Measurements from ENCODE around the gene DLG1. TPM values are rescaled to one million over a fixed set of nuclear protein-coding genes. Genes with fewer than 3 reads are reported as not detected.

DLG1 gene
- total RNA-seq, 1 donor from 2014 or later: 62.1 TPM

GRCh38 chr3:197322149-197322548 lies 23.7 kb upstream of the DLG1 start:
- no peak overlapping the region for H3K9ac ChIP-seq (ENCODE audit: low read depth in 1 of 3, low read length in 3 of 3)
- H3K27me3 ChIP-seq (ENCODE audit: control insufficient read depth in 3 of 3, insufficient read depth in 3 of 3, low read length in 3 of 3): no peaks in the 10 kb centered on the region
- H3K27ac ChIP-seq (ENCODE audit: low read depth, low read length): no peak overlapping the region
- peaks cover 5 to 8% (median 5%) of the 10 kb centered on the region in 3 donors for H3K4me1 ChIP-seq (ENCODE audit: control insufficient read depth in 3 of 3, insufficient read depth in 3 of 3, low read length in 3 of 3)
- no peaks in the 10 kb centered on the region for H3K9me3 ChIP-seq (ENCODE audit: control insufficient read depth in 3 of 3, low read length in 3 of 3)
- H3K4me3 ChIP-seq (ENCODE audit: low read length in 3 of 3): no peak overlapping the region
- no peaks in the 10 kb centered on the region for H3K36me3 ChIP-seq (ENCODE audit: control insufficient read depth in 3 of 3, insufficient read depth in 3 of 3, low read length in 3 of 3)

GRCh38 chr3:197320582-197320981 lies 22.2 kb upstream of the DLG1 start:
- peaks cover 5 to 7% (median 5%) of the 10 kb centered on the region in 3 donors for H3K4me1 ChIP-seq (ENCODE audit: control insufficient read depth in 3 of 3, insufficient read depth in 3 of 3, low read length in 3 of 3)
- H3K4me3 ChIP-seq (ENCODE audit: low read length in 3 of 3): no peak overlapping the region
- H3K36me3 ChIP-seq (ENCODE audit: control insufficient read depth in 3 of 3, insufficient read depth in 3 of 3, low read length in 3 of 3): no peaks in the 10 kb centered on the region
- no peak overlapping the region for H3K9ac ChIP-seq (ENCODE audit: low read depth in 1 of 3, low read length in 3 of 3)
- no peaks in the 10 kb centered on the region for H3K9me3 ChIP-seq (ENCODE audit: control insufficient read depth in 3 of 3, low read length in 3 of 3)
- no peak overlapping the region for H3K27ac ChIP-seq (ENCODE audit: low read depth, low read length)
- no peaks in the 10 kb centered on the region for H3K27me3 ChIP-seq (ENCODE audit: control insufficient read depth in 3 of 3, insufficient read depth in 3 of 3, low read length in 3 of 3)

GRCh38 chr3:197317250-197317963 lies 19.0 kb upstream of the DLG1 start:
- no peak overlapping the region for H3K4me3 ChIP-seq (ENCODE audit: low read length in 3 of 3)
- H3K9me3 ChIP-seq (ENCODE audit: control insufficient read depth in 3 of 3, low read length in 3 of 3): no peaks in the 10 kb centered on the region
- no peak overlapping the region for H3K27ac ChIP-seq (ENCODE audit: low read depth, low read length)
- peaks cover 4 to 5% (median 5%) of the 10 kb centered on the region in 3 donors for H3K4me1 ChIP-seq (ENCODE audit: control insufficient read depth in 3 of 3, insufficient read depth in 3 of 3, low read length in 3 of 3)
- no peak overlapping the region for H3K9ac ChIP-seq (ENCODE audit: low read depth in 1 of 3, low read length in 3 of 3)
- H3K36me3 ChIP-seq (ENCODE audit: control insufficient read depth in 3 of 3, insufficient read depth in 3 of 3, low read length in 3 of 3): no peaks in the 10 kb centered on the region
- no peaks in the 10 kb centered on the region for H3K27me3 ChIP-seq (ENCODE audit: control insufficient read depth in 3 of 3, insufficient read depth in 3 of 3, low read length in 3 of 3)

DNA sequence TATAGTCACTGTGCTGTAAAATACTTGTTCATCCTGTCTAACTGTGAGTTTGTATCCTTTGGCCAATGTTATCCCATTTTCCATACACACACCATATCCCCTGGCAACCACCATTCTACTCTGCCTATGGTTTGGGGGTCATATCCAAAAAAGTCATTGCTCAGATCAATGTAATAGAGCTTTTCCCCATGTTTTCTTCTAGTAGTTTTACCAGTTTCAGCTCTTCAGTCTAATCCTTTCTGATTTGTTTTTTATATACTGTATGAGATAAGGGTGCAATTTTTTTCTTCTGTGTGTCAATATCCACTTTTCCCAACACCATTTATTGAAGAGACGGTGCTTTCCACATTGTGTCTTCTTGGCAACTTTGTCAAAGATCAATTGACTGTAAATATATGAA lies 14.0 kb upstream of the DLG1 start:
- Histone ChIP-seq H3K4me3 (ENCODE audit: low read length in 3 of 3) (no peak overlapping the region), H3K9me3 (ENCODE audit: control insufficient read depth in 3 of 3, low read length in 3 of 3) (no peaks in the 10 kb centered on the region), H3K36me3 (ENCODE audit: control insufficient read depth in 3 of 3, insufficient read depth in 3 of 3, low read length in 3 of 3) (no peaks in the 10 kb centered on the region), H3K4me1 (ENCODE audit: control insufficient read depth in 3 of 3, insufficient read depth in 3 of 3, low read length in 3 of 3) (peaks cover 6 to 11% (median 7%) of the 10 kb centered on the region in 3 donors), H3K9ac (ENCODE audit: low read depth in 1 of 3, low read length in 3 of 3) (no peak overlapping the region), H3K27me3 (ENCODE audit: control insufficient read depth in 3 of 3, insufficient read depth in 3 of 3, low read length in 3 of 3) (no peaks in the 10 kb centered on the region), H3K27ac (ENCODE audit: low read depth, low read length) (no peak overlapping the region)

DNA sequence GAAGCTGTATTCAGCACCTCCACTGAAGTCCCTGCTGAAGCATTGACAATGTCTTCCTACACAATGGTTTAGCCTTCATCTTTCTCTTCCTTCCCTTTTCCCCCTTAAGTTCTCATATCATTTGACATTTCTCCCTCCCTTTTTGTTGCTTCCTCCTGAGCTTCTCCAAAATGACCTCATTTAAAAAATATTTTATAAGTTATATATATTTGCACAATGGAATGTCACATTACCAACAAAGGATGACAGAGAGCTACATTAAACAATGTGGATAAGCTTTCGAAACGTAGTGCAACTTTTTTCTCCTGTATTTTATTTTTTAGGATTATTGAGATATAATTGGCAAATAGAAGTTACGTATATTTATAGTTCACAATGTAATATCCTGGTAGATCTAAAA lies 13.2 kb upstream of the DLG1 start:
- peaks cover 6 to 10% (median 7%) of the 10 kb centered on the region in 3 donors for H3K4me1 ChIP-seq (ENCODE audit: control insufficient read depth in 3 of 3, insufficient read depth in 3 of 3, low read length in 3 of 3)
- H3K9ac ChIP-seq (ENCODE audit: low read depth in 1 of 3, low read length in 3 of 3): no peak overlapping the region
- no peak overlapping the region for H3K4me3 ChIP-seq (ENCODE audit: low read length in 3 of 3)
- no peaks in the 10 kb centered on the region for H3K27me3 ChIP-seq (ENCODE audit: control insufficient read depth in 3 of 3, insufficient read depth in 3 of 3, low read length in 3 of 3)
- no peaks in the 10 kb centered on the region for H3K36me3 ChIP-seq (ENCODE audit: control insufficient read depth in 3 of 3, insufficient read depth in 3 of 3, low read length in 3 of 3)
- no peak overlapping the region for H3K27ac ChIP-seq (ENCODE audit: low read depth, low read length)
- no peaks in the 10 kb centered on the region for H3K9me3 ChIP-seq (ENCODE audit: control insufficient read depth in 3 of 3, low read length in 3 of 3)

DNA sequence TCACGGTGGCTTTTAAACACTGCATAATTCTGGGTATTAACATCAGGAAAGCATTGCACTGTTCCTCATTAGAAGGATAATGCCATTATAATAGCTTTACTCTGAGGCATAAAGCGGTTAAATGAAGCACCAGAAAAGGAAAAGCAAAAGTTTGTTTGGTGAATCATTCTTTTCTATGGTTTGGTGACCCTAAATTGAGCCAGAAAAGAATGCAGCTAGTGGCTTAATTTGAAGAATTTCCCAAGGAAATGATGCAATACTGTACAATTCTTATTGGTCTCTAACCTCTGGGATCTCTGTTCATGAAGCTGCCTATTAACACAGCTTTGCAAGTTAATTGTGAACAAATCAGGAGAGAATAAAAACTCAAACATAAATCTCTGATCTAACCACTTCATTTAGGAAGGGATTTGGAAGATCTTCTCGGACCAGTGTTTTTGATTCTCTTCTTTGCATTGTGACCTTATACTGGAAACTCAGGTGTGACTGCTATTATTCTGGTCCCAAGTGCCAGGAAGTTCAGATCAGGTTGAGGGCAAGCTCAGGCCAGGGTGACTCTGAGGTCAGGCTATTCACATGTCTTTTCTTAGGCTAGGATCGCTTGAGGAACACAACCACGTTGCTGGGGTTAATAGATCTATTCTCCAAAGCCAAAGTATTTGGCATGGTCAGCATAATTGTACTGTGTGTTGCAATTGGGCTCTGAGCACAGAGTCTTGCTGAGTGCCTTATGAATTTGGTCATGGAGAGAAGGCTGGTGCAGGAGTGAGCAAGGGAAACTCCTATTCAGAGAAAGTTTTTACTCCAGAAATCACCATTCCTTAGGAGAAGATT lies 11.3 kb upstream of the DLG1 start:
- Histone ChIP-seq H3K9me3 (ENCODE audit: control insufficient read depth in 3 of 3, low read length in 3 of 3) (no peaks in the 10 kb centered on the region), H3K27ac (ENCODE audit: low read depth, low read length) (peak overlapping the region; percentile 48), H3K36me3 (ENCODE audit: control insufficient read depth in 3 of 3, insufficient read depth in 3 of 3, low read length in 3 of 3) (no peaks in the 10 kb centered on the region), H3K9ac (ENCODE audit: low read depth in 1 of 3, low read length in 3 of 3) (peak overlapping the region in 1 of 3 donors; percentile 3), H3K4me3 (ENCODE audit: low read length in 3 of 3) (peak overlapping the region in 1 of 3 donors; percentile 4), H3K4me1 (ENCODE audit: control insufficient read depth in 3 of 3, insufficient read depth in 3 of 3, low read length in 3 of 3) (peaks cover 6 to 10% (median 7%) of the 10 kb centered on the region in 3 donors), H3K27me3 (ENCODE audit: control insufficient read depth in 3 of 3, insufficient read depth in 3 of 3, low read length in 3 of 3) (no peaks in the 10 kb centered on the region)

DNA sequence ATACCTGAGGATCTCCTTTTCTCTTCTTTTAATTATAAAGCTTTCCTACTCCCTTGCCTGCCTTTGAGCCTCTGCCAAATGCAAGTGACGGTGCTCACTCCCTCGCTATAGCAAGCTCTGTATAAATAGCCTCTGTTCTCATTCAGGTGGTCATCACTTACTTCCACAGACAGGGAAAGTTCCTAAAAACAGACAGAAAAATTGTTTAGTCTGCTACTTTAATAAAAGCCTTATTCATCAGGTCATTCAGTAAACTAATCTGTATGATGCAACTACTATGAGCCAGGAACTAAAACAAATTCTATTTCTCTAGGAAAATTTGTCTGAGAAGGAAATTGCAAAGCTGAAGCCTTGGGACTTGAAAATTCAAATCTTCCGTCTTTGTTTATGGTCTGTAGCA lies 10.2 kb upstream of the DLG1 start:
- no peak overlapping the region for H3K4me3 ChIP-seq (ENCODE audit: low read length in 3 of 3)
- no peaks in the 10 kb centered on the region for H3K36me3 ChIP-seq (ENCODE audit: control insufficient read depth in 3 of 3, insufficient read depth in 3 of 3, low read length in 3 of 3)
- no peaks in the 10 kb centered on the region for H3K9me3 ChIP-seq (ENCODE audit: control insufficient read depth in 3 of 3, low read length in 3 of 3)
- peak overlapping the region in 1 of 3 donors; percentile 20 for H3K9ac ChIP-seq (ENCODE audit: low read depth in 1 of 3, low read length in 3 of 3)
- H3K27me3 ChIP-seq (ENCODE audit: control insufficient read depth in 3 of 3, insufficient read depth in 3 of 3, low read length in 3 of 3): no peaks in the 10 kb centered on the region
- no peak overlapping the region for H3K27ac ChIP-seq (ENCODE audit: low read depth, low read length)
- H3K4me1 ChIP-seq (ENCODE audit: control insufficient read depth in 3 of 3, insufficient read depth in 3 of 3, low read length in 3 of 3): peaks cover 6 to 10% (median 7%) of the 10 kb centered on the region in 3 donors

DNA sequence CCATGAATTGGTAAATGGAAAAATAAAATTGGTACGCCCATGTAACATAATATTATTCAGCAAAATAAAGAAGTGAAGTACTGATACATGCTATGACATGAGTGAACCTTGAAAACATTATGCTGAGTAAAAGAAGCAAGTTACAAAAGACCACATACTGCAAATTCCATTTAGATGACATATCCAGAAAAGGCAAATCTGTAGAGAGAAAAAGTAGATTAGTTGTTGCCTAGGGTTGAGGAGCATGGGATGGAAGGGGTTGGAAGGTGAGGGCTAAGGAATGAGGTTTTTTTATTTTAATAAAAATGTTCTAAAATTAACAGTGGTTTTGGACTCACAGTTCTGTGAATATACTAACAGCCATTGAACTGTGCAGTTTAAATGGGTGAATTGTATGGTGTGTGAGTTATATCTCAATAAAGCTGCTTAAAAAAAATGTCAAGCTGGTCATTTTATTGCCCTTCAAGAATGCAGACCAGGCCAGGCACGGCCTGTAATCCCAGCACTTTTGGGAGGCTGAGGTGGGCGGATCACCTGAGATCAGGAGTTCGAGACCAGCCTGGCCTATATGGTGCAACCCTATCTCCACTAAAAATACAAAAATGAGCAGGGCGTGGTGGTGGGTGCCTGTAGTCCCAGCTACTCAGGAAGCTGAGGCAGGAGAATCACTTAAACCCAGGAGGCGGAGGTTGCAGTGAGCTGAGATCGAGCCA lies 8.1 kb upstream of the DLG1 start:
- H3K27ac ChIP-seq (ENCODE audit: low read depth, low read length): no peak overlapping the region
- peaks cover 6 to 10% (median 7%) of the 10 kb centered on the region in 3 donors for H3K4me1 ChIP-seq (ENCODE audit: control insufficient read depth in 3 of 3, insufficient read depth in 3 of 3, low read length in 3 of 3)
- no peak overlapping the region for H3K4me3 ChIP-seq (ENCODE audit: low read length in 3 of 3)
- H3K36me3 ChIP-seq (ENCODE audit: control insufficient read depth in 3 of 3, insufficient read depth in 3 of 3, low read length in 3 of 3): no peaks in the 10 kb centered on the region
- no peak overlapping the region for H3K9ac ChIP-seq (ENCODE audit: low read depth in 1 of 3, low read length in 3 of 3)
- no peaks in the 10 kb centered on the region for H3K9me3 ChIP-seq (ENCODE audit: control insufficient read depth in 3 of 3, low read length in 3 of 3)
- H3K27me3 ChIP-seq (ENCODE audit: control insufficient read depth in 3 of 3, insufficient read depth in 3 of 3, low read length in 3 of 3): no peaks in the 10 kb centered on the region

DNA sequence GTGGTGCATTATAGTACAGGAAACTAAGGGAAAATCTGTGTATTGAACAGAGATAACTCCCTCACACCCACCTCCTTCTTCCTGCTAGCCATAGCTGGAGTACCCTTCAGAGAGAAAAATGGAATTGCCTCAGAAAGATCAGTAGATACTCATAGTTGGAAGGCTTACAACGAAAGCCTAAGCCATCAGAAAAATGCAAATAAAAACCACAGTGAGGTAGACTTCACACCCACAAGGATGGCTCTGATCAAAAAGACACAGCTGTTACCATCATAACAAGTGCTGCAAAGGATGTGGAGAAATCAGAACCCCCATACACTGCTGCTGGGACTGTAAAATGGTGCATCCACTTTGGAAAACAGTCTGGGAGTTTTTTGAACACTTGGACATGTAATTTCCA lies 7.4 kb upstream of the DLG1 start:
- H3K9ac ChIP-seq (ENCODE audit: low read depth in 1 of 3, low read length in 3 of 3): no peak overlapping the region
- H3K9me3 ChIP-seq (ENCODE audit: control insufficient read depth in 3 of 3, low read length in 3 of 3): no peaks in the 10 kb centered on the region
- H3K4me3 ChIP-seq (ENCODE audit: low read length in 3 of 3): no peak overlapping the region
- H3K4me1 ChIP-seq (ENCODE audit: control insufficient read depth in 3 of 3, insufficient read depth in 3 of 3, low read length in 3 of 3): peaks cover 6 to 10% (median 7%) of the 10 kb centered on the region in 3 donors
- H3K27me3 ChIP-seq (ENCODE audit: control insufficient read depth in 3 of 3, insufficient read depth in 3 of 3, low read length in 3 of 3): no peaks in the 10 kb centered on the region
- H3K36me3 ChIP-seq (ENCODE audit: control insufficient read depth in 3 of 3, insufficient read depth in 3 of 3, low read length in 3 of 3): no peaks in the 10 kb centered on the region
- H3K27ac ChIP-seq (ENCODE audit: low read depth, low read length): no peak overlapping the region
